Uterus (tissue), 4 donors: Measurements from ENCODE around the gene HIVEP3. TPM values are rescaled to one million over a fixed set of nuclear protein-coding genes. Genes with fewer than 3 reads are reported as not detected.

Experiments
- DNase-seq, 2 donors: peaks; one replicate each; pipeline ENCODE4 v3.0.0-alpha.2; 2019 to 2020
- H3K27ac ChIP-seq, 2 donors: fragments of 200-600 bp; sonication (generic); 1 replicate in 1 of 2; 2 replicates in 1 of 2; pipeline ENCODE4 v1.5.1; 2016 to 2018
- H3K27me3 ChIP-seq, 2 donors: fragments of 200-600 bp; sonication (generic); one replicate each; pipeline ENCODE4 v1.5.1; 2018 to 2019; ENCODE audit warnings: control low read depth in 1 of 2
- H3K36me3 ChIP-seq, 2 donors: fragments of 200-600 bp; sonication (generic); one replicate each; pipeline ENCODE4 v1.5.1; 2019; ENCODE audit warnings: control low read depth in 1 of 2
- H3K4me1 ChIP-seq, 2 donors: fragments of 200-600 bp; sonication (generic); one replicate each; pipeline ENCODE4 v1.5.1; 2018 to 2019; ENCODE audit warnings: control low read depth in 1 of 2
- H3K4me3 ChIP-seq, 2 donors: fragments of 200-600 bp; sonication (generic); 1 replicate in 1 of 2; 2 replicates in 1 of 2; pipeline ENCODE4 v1.5.1; 2018 to 2019; ENCODE audit warnings: mild to moderate bottlenecking in 1 of 2
- H3K9me3 ChIP-seq, 2 donors: fragments of 200-600 bp; sonication (generic); one replicate each; pipeline ENCODE4 v1.5.1; 2019; ENCODE audit warnings: control low read depth in 1 of 2
- POLR2A ChIP-seq, 2 donors: fragments of 450-650 bp; IDR thresholded peaks; one replicate each; pipeline ENCODE4 v1.6.1; 2016; ENCODE audit warnings: antibody characterized with exemption in 2 of 2, mild to moderate bottlenecking in 1 of 2, moderate library complexity in 1 of 2
- intact Hi-C: fragments of 100-400 bp; cut with DNase I; formaldehyde crosslinking; loops from one replicate; pipeline ENCODE4 v1.15.1; 2023; ENCODE audit warnings: low total_unique reads
- total RNA-seq, 4 donors: library from RNA; depleted of rRNA in 3 of 4; stranded (reverse); fragments of >200 nt in 3 of 4; gene quantifications; one replicate each; pipeline versions ENCODE4 v1.1.0 to v1.2.4, GENCODE V29; 2014 to 2023
- TF ChIP-seq, protein P1 (sequence below), 4 experiments: fragments of 200-600 bp in 2 of 4; fragments of 450-650 bp in 2 of 4; sonication (generic) in 2 of 4; IDR thresholded peaks; one replicate each; pipeline ENCODE4 v1.5.1; 2016 to 2019; ENCODE audit warnings: antibody characterized with exemption in 4 of 4, mild to moderate bottlenecking in 2 of 4, moderate library complexity in 1 of 4
- donor health status: DM: yes; HTN: yes; CAD: no.

The HIVEP3 gene
- total RNA-seq, 4 donors from 2014 or later, result 0.51 to 7.6 (median 2.9) TPM

GRCh38 chr1:41498804-41499203 lies 419.9 kb downstream of the HIVEP3 start:
- intact Hi-C loops, result no loop called here
- peaks cover 0 to 21% of the 10 kb centered on the region in 2 donors for H3K4me1 ChIP-seq
- peak in 1 of 2 donors; percentile 62 for DNase-seq

DNA sequence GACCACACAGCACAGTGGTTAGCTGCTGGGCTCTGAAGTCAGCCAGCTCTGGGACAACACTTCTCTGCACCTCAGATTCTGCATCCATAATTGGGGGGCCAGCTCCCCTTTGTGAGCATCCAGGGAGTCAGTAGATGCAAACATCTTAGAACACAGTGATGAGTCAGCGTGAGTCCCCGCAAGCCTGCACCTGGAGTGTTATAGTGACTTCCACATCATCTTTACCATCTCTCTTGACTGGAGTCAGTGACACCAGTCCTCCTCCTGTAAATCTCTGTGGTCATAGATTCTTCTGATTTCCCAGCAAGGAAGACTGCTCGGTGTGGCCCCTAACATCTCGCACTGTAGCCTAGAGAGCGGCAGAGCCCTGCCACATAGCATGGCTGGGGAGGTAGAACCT lies 420.3 kb downstream of the HIVEP3 start:
- H3K9me3 ChIP-seq, result no peaks in the 10 kb centered on the region
- H3K4me3 ChIP-seq, result no peak overlapping the region
- no peaks in the 10 kb centered on the region for H3K36me3 ChIP-seq
- H3K27me3 ChIP-seq, result no peaks in the 10 kb centered on the region
- intact Hi-C loops, result no loop called here
- peaks cover 0 to 21% of the 10 kb centered on the region in 2 donors for H3K4me1 ChIP-seq
- DNase-seq, result no peak
- peak overlapping the region; percentile 96 to 98 for H3K27ac ChIP-seq
- no peak for TF ChIP-seq POLR2A (IDR thresholded peaks at IDR 0.05)
- TF ChIP-seq, protein P1, sequence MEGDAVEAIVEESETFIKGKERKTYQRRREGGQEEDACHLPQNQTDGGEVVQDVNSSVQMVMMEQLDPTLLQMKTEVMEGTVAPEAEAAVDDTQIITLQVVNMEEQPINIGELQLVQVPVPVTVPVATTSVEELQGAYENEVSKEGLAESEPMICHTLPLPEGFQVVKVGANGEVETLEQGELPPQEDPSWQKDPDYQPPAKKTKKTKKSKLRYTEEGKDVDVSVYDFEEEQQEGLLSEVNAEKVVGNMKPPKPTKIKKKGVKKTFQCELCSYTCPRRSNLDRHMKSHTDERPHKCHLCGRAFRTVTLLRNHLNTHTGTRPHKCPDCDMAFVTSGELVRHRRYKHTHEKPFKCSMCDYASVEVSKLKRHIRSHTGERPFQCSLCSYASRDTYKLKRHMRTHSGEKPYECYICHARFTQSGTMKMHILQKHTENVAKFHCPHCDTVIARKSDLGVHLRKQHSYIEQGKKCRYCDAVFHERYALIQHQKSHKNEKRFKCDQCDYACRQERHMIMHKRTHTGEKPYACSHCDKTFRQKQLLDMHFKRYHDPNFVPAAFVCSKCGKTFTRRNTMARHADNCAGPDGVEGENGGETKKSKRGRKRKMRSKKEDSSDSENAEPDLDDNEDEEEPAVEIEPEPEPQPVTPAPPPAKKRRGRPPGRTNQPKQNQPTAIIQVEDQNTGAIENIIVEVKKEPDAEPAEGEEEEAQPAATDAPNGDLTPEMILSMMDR (IDR thresholded peaks at IDR 0.05), result no peak

More at GRCh38 chr1:41498804-41499203, 419.9 kb downstream of the HIVEP3 start:
- Histone ChIP-seq H3K27me3 (no peaks in the 10 kb centered on the region), H3K4me3 (no peak overlapping the region), H3K36me3 (no peaks in the 10 kb centered on the region), H3K9me3 (no peaks in the 10 kb centered on the region), H3K27ac (peak overlapping the region; percentile 96 to 98)
- TF ChIP-seq POLR2A (IDR thresholded peaks at IDR 0.05), result peak in 1 of 2 donors; percentile 16
- TF ChIP-seq, protein P1 (IDR thresholded peaks at IDR 0.05), result no peak

GRCh38 chr1:41497461-41498030 lies 421.2 kb downstream of the HIVEP3 start:
- no peak for TF ChIP-seq POLR2A (IDR thresholded peaks at IDR 0.05)
- TF ChIP-seq, protein P1 (IDR thresholded peaks at IDR 0.05), result no peak
- intact Hi-C loops, result no loop called here
- Histone ChIP-seq H3K4me3 (no peak overlapping the region), H3K9me3 (no peaks in the 10 kb centered on the region), H3K27ac (peak overlapping the region; percentile 96 to 98), H3K36me3 (no peaks in the 10 kb centered on the region), H3K4me1 (peaks cover 0 to 21% of the 10 kb centered on the region in 2 donors), H3K27me3 (no peaks in the 10 kb centered on the region)
- DNase-seq, result no peak

- Histone ChIP-seq H3K4me1 (peaks cover 0 to 21% of the 10 kb centered on the region in 2 donors), H3K27ac (peak overlapping the region; percentile 96 to 98), H3K4me3 (no peak overlapping the region), H3K36me3 (no peaks in the 10 kb centered on the region), H3K9me3 (no peaks in the 10 kb centered on the region), H3K27me3 (no peaks in the 10 kb centered on the region)
- intact Hi-C loops, result no loop called here
- TF ChIP-seq POLR2A (IDR thresholded peaks at IDR 0.05), result no peak
- TF ChIP-seq, protein P1 (IDR thresholded peaks at IDR 0.05), result no peak
- DNase-seq, result peak in 1 of 2 donors; percentile 55
Observed at GRCh38 chr1:41497056-41497440, 421.7 kb downstream of the HIVEP3 start.

- DNase-seq, result peak; percentile 92 to 95
- H3K4me1 ChIP-seq, result peaks cover 0 to 21% of the 10 kb centered on the region in 2 donors
- H3K36me3 ChIP-seq, result no peaks in the 10 kb centered on the region
- no peaks in the 10 kb centered on the region for H3K9me3 ChIP-seq
- peak overlapping the region; percentile 96 to 98 for H3K27ac ChIP-seq
- peak overlapping the region; percentile 20 to 39 for H3K4me3 ChIP-seq
- no peaks in the 10 kb centered on the region for H3K27me3 ChIP-seq
- TF ChIP-seq, protein P1 (IDR thresholded peaks at IDR 0.05), result peak in 2 of 4 experiments; percentile 53 to 64
- TF ChIP-seq POLR2A (IDR thresholded peaks at IDR 0.05), result peak; percentile 84 to 95
- intact Hi-C loops, result no loop called here
Observed at GRCh38 chr1:41496080-41497055, 422.4 kb downstream of the HIVEP3 start.
